Ishikawa (cell line): ENCODE data around the gene STK38.

Source experiments
- CEBPB ChIP-seq: IDR thresholded peaks from 2 replicates; pipeline ENCODE4 v1.6.1; 2012
- CREB1 ChIP-seq: IDR thresholded peaks from 2 replicates; pipeline ENCODE4 v1.6.1; 2012; ENCODE audit warnings: low read depth
- EGR1 ChIP-seq: IDR thresholded peaks from 2 replicates; pipeline ENCODE4 v1.6.1; 2012
- EP300 ChIP-seq: IDR thresholded peaks from 2 replicates; pipeline ENCODE4 v1.6.1; 2012; ENCODE audit warnings: borderline replicate concordance
- MAX ChIP-seq: IDR thresholded peaks from 2 replicates; pipeline ENCODE4 v1.6.1; 2012
- NFIC ChIP-seq: IDR thresholded peaks from 2 replicates; pipeline ENCODE4 v1.6.1; 2012
- RAD21 ChIP-seq: IDR thresholded peaks from 2 replicates; pipeline ENCODE4 v1.6.1; 2012; ENCODE audit warnings: low read depth
- REST ChIP-seq: IDR thresholded peaks from 2 replicates; pipeline ENCODE4 v1.6.1; 2012; ENCODE audit warnings: low read depth, mild to moderate bottlenecking
- TAF1 ChIP-seq: IDR thresholded peaks from 2 replicates; pipeline ENCODE4 v1.6.1; 2012; ENCODE audit warnings: low read depth, mild to moderate bottlenecking
- TCF12 ChIP-seq: IDR thresholded peaks from 2 replicates; pipeline ENCODE4 v1.6.1; 2012; ENCODE audit warnings: low read depth
- TEAD4 ChIP-seq: IDR thresholded peaks from 2 replicates; pipeline ENCODE4 v1.6.1; 2012
- YY1 ChIP-seq: IDR thresholded peaks from 2 replicates; pipeline ENCODE4 v1.6.1; 2012; ENCODE audit warnings: low read depth
- ZBTB7A ChIP-seq: IDR thresholded peaks from 2 replicates; pipeline ENCODE4 v1.6.1; 2012; ENCODE audit warnings: low read depth

- TF ChIP-seq YY1 (no peak), MAX (no peak), TAF1 (no peak), TEAD4 (no peak), NFIC (no peak), EP300 (no peak), EGR1 (no peak), REST (no peak), TCF12 (no peak), CEBPB (no peak), CREB1 (no peak), RAD21 (no peak), ZBTB7A (no peak)
Observed at GRCh38 chr6:36547646-36548400, 544 bp upstream of the STK38 start.
